Coronary artery (tissue), 2 donors: Measurements from ENCODE around the gene NCOR1.
"Not testable (repeated sequence)": the region's sequence is repeated elsewhere in the genome, so short reads cannot be mapped to it uniquely, and the experiment has no call there.

Experiments
- DNase-seq: peaks from one replicate; pipeline ENCODE4 v3.0.0-alpha.2; 2017; ENCODE audit warnings: low spot score
- H3K27ac ChIP-seq, 2 donors: fragments of 200-600 bp; sonication (generic); one replicate each; pipeline ENCODE4 v1.5.1; 2016 to 2019
- H3K4me3 ChIP-seq: fragments of 200-600 bp; sonication (generic); 2 replicates; pipeline ENCODE4 v1.5.1; 2016; ENCODE audit warnings: mild to moderate bottlenecking, moderate library complexity
- CTCF ChIP-seq: fragments of 200-600 bp; sonication (generic); IDR thresholded peaks from one replicate; pipeline ENCODE4 v1.5.1; 2019; ENCODE audit warnings: antibody characterized with exemption

NCOR1 gene

DNA sequence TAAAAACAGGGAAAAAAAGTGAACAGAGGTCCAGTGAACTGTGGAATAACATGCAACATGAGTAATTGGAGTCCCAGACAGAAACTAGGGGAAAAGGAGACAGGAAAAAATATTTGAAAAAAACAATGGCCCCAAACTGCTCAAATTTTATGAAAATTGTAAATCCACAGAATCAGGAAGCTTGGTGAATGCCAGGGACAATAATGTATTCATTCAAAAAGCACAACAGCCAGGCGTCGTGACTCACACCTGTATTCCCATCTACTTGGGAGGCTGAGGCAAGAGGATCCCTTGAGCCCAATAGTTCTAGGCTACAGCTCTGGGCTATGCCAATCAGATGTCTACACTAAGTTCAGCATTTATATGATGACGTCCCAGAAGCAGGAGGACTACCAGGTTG, 23.7 kb downstream of the NCOR1 start:
- Histone ChIP-seq H3K4me3 (no peak overlapping the region), H3K27ac (no peak overlapping the region)
- TF ChIP-seq CTCF = no peak
- DNase-seq = no peak

GRCh38 chr17:16190703-16191360, 24.5 kb downstream of the NCOR1 start:
- H3K4me3 ChIP-seq = no peak overlapping the region
- no peak for TF ChIP-seq CTCF

GRCh38 chr17:16189791-16190348, 25.5 kb downstream of the NCOR1 start:
- Histone ChIP-seq H3K4me3 (no peak overlapping the region), H3K27ac (no peak overlapping the region)
- no peak for DNase-seq
- TF ChIP-seq CTCF = no peak

More at GRCh38 chr17:16190703-16191360, 24.5 kb downstream of the NCOR1 start:
- DNase-seq = no peak
- H3K27ac ChIP-seq = no peak overlapping the region

DNA sequence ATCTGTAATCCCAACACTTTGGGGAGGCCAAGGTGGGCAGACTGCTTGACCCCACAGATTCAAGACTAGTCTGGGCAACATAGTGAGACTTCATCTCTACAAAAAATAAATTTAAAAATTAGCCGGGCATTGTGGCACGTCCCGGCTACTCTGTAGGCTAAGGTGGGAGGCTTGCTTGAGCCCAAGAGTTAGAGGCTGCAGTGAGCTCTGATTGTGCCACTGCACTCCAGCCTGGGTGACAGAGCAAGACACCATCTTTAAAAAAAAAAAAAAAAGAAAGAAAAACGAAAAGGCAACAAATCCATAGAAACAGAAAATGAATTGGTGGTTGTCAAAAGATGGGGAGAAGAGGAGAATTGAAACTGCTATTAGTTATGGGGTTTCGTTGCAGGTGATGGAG, 27.7 kb downstream of the NCOR1 start:
- no peak for TF ChIP-seq CTCF
- H3K27ac ChIP-seq = no peak overlapping the region
- no peak for DNase-seq
- no peak overlapping the region for H3K4me3 ChIP-seq

DNA sequence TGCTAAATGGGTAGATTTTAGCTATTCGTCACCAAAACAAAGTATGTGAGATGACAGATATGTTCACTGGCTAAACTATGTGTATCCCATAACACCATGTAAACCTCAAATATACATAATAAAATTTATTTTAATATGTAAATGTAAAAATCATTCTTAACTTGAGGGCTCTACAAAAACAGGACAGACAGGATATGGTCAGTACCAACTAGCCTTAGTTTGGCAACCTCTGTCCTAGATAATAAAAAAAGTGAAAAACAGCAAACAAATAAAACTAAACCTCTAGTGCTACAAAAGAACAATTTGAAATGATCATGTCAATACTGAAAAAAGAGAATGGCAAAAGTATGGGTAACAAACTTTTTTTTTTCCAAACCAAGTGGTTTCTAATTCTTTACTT, 33.8 kb downstream of the NCOR1 start:
- no peak for TF ChIP-seq CTCF
- Histone ChIP-seq H3K27ac (no peak overlapping the region), H3K4me3 (no peak overlapping the region)
- DNase-seq = no peak

DNA sequence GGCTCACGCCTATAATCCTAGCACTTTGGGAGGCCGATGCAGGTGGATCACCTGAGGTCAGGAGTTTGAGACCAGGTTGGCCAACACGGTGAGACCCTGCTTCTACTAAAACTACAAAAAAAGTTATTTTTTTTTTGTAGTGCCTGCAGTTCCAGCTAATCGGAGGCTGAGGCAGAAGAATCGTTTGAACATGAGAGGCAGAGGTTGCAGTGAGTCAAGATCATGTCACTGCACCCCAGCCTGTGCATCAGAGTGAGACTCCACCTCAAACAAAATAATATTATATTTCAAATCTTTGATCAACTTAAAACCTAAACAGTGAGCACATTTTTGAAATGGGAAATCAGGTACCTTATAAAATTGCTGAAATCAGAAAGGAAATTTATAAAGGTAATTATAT, 36.5 kb downstream of the NCOR1 start:
- DNase-seq = no peak
- TF ChIP-seq CTCF = no peak
- no peak overlapping the region for H3K4me3 ChIP-seq
- H3K27ac ChIP-seq = no peak overlapping the region

- H3K4me3 ChIP-seq = no peak overlapping the region
- TF ChIP-seq CTCF = no peak
- no peak overlapping the region for H3K27ac ChIP-seq
- no peak for DNase-seq
These were observed 43.7 kb downstream of the NCOR1 start for GRCh38 chr17:16171613-16172012.

DNA sequence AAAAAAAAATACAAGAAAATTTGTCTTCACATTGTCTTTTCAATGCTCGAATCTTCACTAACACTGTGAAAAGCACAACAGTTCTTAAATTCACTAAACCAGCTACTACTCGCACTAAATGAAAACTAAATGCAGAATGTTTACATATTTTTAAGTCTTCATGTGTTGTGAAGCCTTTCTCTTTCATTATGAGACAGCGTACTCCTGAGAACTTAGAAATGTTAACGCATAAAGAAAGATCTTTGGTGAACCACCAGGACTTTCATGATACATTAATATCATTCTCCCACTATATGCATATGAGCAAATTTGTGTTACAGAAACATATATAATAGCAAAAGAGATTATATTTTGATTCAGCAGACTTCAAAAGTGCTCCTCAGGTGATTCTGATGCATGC, 48.6 kb downstream of the NCOR1 start:
- H3K27ac ChIP-seq, H3K4me3 ChIP-seq, DNase-seq: not testable (repeated sequence)
